AG04450 (cell line): ENCODE results near the gene RFX4. TPM values are rescaled to one million over a fixed set of nuclear protein-coding genes. Genes with fewer than 3 reads are reported as not detected.

Experiments used
- CTCF ChIA-PET: fragments of 300-600, 350-600 bp; formaldehyde crosslinking; extraction: SDS; loops from one replicate; lab custom pipeline; 2022; ENCODE audit warnings: antibody characterized with exemption, inconsistent platforms; lab: Charles Lee
- POLR2A ChIA-PET: fragments of 350-600 bp; formaldehyde crosslinking; extraction: SDS; loops from one replicate; lab custom pipeline; 2021; ENCODE audit warnings: antibody characterized with exemption, inconsistent platforms; lab: Yijun Ruan, JAX
- DNase-seq: peaks from one replicate; pipeline ENCODE4 v3.0.0-alpha.2; 2011; ENCODE audit warnings: low read depth, low spot score
- H3K27ac ChIP-seq: one replicate; pipeline ENCODE4 v1.5.1; 2012; ENCODE audit warnings: low read depth, low read length, control low read depth
- H3K27me3 ChIP-seq: one replicate; pipeline ENCODE4 v1.6.0; 2012; ENCODE audit warnings: low read length; ENCODE audit not compliant: control insufficient read depth, insufficient read depth
- H3K4me3 ChIP-seq: 2 replicates; pipeline ENCODE4 v1.5.1; 2011; ENCODE audit warnings: mild to moderate bottlenecking, low read depth, low read length, control low read depth
- H3K9me3 ChIP-seq: 2 replicates; pipeline ENCODE4 v1.5.1; 2012; ENCODE audit warnings: low read length; ENCODE audit not compliant: control insufficient read depth, insufficient read depth
- CTCF ChIP-seq: IDR thresholded peaks from 2 replicates; pipeline ENCODE4 v1.5.1; 2011; ENCODE audit warnings: low read depth, low read length, control low read depth, inconsistent platforms
- polyA plus RNA-seq: library from polyadenylated mRNA; depleted of rRNA; stranded (reverse); fragments of >200 nt; gene quantifications from 2 replicates; pipeline ENCODE4 v1.2.3, GENCODE V29; 2011

The RFX4 gene
- polyA plus RNA-seq, 1 experiment, result not detected

- Histone ChIP-seq H3K9me3 (no peaks in the 10 kb centered on the region), H3K27ac (no peak overlapping the region), H3K4me3 (no peak overlapping the region), H3K27me3 (no peaks in the 10 kb centered on the region)
- ChIA-PET CTCF (no interaction called here), POLR2A (no interaction called here)
- TF ChIP-seq CTCF, result no peak
- no peak for DNase-seq
Measured at GRCh38 chr12:106714926-106715325, 132.1 kb downstream of the RFX4 start.

GRCh38 chr12:106715582-106715981, 132.8 kb downstream of the RFX4 start:
- Histone ChIP-seq H3K27ac (no peak overlapping the region), H3K4me3 (no peak overlapping the region), H3K27me3 (no peaks in the 10 kb centered on the region), H3K9me3 (no peaks in the 10 kb centered on the region)
- no peak for TF ChIP-seq CTCF
- POLR2A ChIA-PET, result no interaction called here
- DNase-seq, result no peak
- CTCF ChIA-PET, result no interaction called here

- Histone ChIP-seq H3K4me3 (no peak overlapping the region), H3K27ac (no peak overlapping the region), H3K9me3 (no peaks in the 10 kb centered on the region), H3K27me3 (peaks cover 3% of the 10 kb centered on the region)
- no peak for TF ChIP-seq CTCF
- ChIA-PET CTCF (no interaction called here), POLR2A (no interaction called here)
- no peak for DNase-seq
Measured at GRCh38 chr12:106717673-106718072, 134.9 kb downstream of the RFX4 start.

- Histone ChIP-seq H3K9me3 (no peaks in the 10 kb centered on the region), H3K4me3 (no peak overlapping the region), H3K27me3 (peaks cover 3% of the 10 kb centered on the region), H3K27ac (no peak overlapping the region)
- no peak for TF ChIP-seq CTCF
- ChIA-PET POLR2A (no interaction called here), CTCF (no interaction called here)
- DNase-seq, result no peak
Measured at GRCh38 chr12:106719879-106720278, 137.1 kb downstream of the RFX4 start.

GRCh38 chr12:106720696-106721095, 137.9 kb downstream of the RFX4 start:
- Histone ChIP-seq H3K27me3 (peaks cover 3% of the 10 kb centered on the region), H3K27ac (no peak overlapping the region), H3K4me3 (no peak overlapping the region), H3K9me3 (no peaks in the 10 kb centered on the region)
- TF ChIP-seq CTCF, result no peak
- DNase-seq, result no peak
- CTCF ChIA-PET, result no interaction called here
- POLR2A ChIA-PET, result no interaction called here
